ENCODE results near the gene VKORC1L1. TPM values are rescaled to one million over a fixed set of nuclear protein-coding genes. Genes with fewer than 3 reads are reported as not detected.
"Not testable (repeated sequence)": the region's sequence is repeated elsewhere in the genome, so short reads cannot be mapped to it uniquely, and the experiment has no call there.

Gene VKORC1L1
- total RNA-seq, 4 donors from 2014 or later = 16.0 to 25.8 (median 22.2) TPM

GRCh38 chr7:65962033-65962432 lies 89.2 kb downstream of the VKORC1L1 start:
- no peak overlapping the region for H3K4me3 ChIP-seq
- 70 to 87% methylated on average over 2 to 6 of the region's 6 CpGs for WGBS, 2 donors (ENCODE audit: low coverage in 1 of 2)
- no peaks in the 10 kb centered on the region for H3K4me1 ChIP-seq
- H3K36me3 ChIP-seq = peaks cover 0 to 64% (median 18%) of the 10 kb centered on the region in 4 donors
- in situ Hi-C loops (cut with MboI; ENCODE audit: low pct_ligation_motif_present in 1 of 4, low pct_unique_long_range_greater_than_20kb in 1 of 4, low sequenced_read_pairs in 3 of 4) = loop anchor here in 1 of 4 donors (25.0 kb wide), 1 partner anchor 225 kb away; no protein-coding TSS in a partner anchor
- no peak for DNase-seq
- no peaks in the 10 kb centered on the region for H3K9me3 ChIP-seq
- H3K27me3 ChIP-seq = no peaks in the 10 kb centered on the region
- intact Hi-C loops (cut with DNase I; ENCODE audit: low total_unique reads) = no loop called here
- no peak overlapping the region for H3K27ac ChIP-seq
- TF ChIP-seq EP300 (IDR thresholded peaks at IDR 0.05; ENCODE audit: low read depth) (no peak), POLR2AphosphoS5 (IDR thresholded peaks at IDR 0.05) (no peak), POLR2A (IDR thresholded peaks at IDR 0.05) (no peak), CTCF (IDR thresholded peaks at IDR 0.05) (no peak)

GRCh38 chr7:65964671-65965070 lies 91.8 kb downstream of the VKORC1L1 start:
- peaks cover 0 to 84% (median 30%) of the 10 kb centered on the region in 4 donors for H3K36me3 ChIP-seq
- H3K4me1 ChIP-seq; H3K9me3 ChIP-seq; DNase-seq; H3K27ac ChIP-seq; intact Hi-C loops (cut with DNase I; ENCODE audit: low total_unique reads); H3K4me3 ChIP-seq; H3K27me3 ChIP-seq: not testable (repeated sequence)
- WGBS, 2 donors (ENCODE audit: low coverage in 1 of 2) = 79 to 88% methylated on average over 2 to 3 of the region's 3 CpGs
- in situ Hi-C loops (cut with MboI; ENCODE audit: low pct_ligation_motif_present in 1 of 4, low pct_unique_long_range_greater_than_20kb in 1 of 4, low sequenced_read_pairs in 3 of 4) = loop anchor here in 1 of 4 donors (25.0 kb wide), 1 partner anchor 227 kb away; no protein-coding TSS in a partner anchor

GRCh38 chr7:65966146-65966545 lies 93.3 kb downstream of the VKORC1L1 start:
- H3K9me3 ChIP-seq = no peaks in the 10 kb centered on the region
- DNase-seq = no peak
- intact Hi-C loops (cut with DNase I; ENCODE audit: low total_unique reads) (no loop called here), in situ Hi-C loops (cut with MboI; ENCODE audit: low pct_ligation_motif_present in 1 of 4, low pct_unique_long_range_greater_than_20kb in 1 of 4, low sequenced_read_pairs in 3 of 4) (loop anchor here in 1 of 4 donors (25.0 kb wide), 1 partner anchor 229 kb away; no protein-coding TSS in a partner anchor)
- no peaks in the 10 kb centered on the region for H3K27me3 ChIP-seq
- H3K4me1 ChIP-seq = no peaks in the 10 kb centered on the region
- 90 to 97% methylated on average over 6 of the region's 6 CpGs for WGBS, 2 donors (ENCODE audit: low coverage in 1 of 2)
- H3K36me3 ChIP-seq = peaks cover 0 to 75% (median 37%) of the 10 kb centered on the region in 4 donors
- TF ChIP-seq POLR2AphosphoS5 (IDR thresholded peaks at IDR 0.05) (no peak), EP300 (IDR thresholded peaks at IDR 0.05; ENCODE audit: low read depth) (no peak), CTCF (IDR thresholded peaks at IDR 0.05) (no peak), POLR2A (IDR thresholded peaks at IDR 0.05) (no peak)
- no peak overlapping the region for H3K27ac ChIP-seq
- H3K4me3 ChIP-seq = no peak overlapping the region

GRCh38 chr7:65967361-65968155 lies 94.7 kb downstream of the VKORC1L1 start:
- DNase-seq = no peak
- intact Hi-C loops (cut with DNase I; ENCODE audit: low total_unique reads) = no loop called here
- H3K4me3 ChIP-seq = no peak overlapping the region
- H3K27me3 ChIP-seq = no peaks in the 10 kb centered on the region
- TF ChIP-seq POLR2AphosphoS5 (IDR thresholded peaks at IDR 0.05) = no peak
- TF ChIP-seq CTCF (IDR thresholded peaks at IDR 0.05) = no peak
- no peaks in the 10 kb centered on the region for H3K9me3 ChIP-seq
- H3K36me3 ChIP-seq = peaks cover 0 to 77% (median 36%) of the 10 kb centered on the region in 4 donors
- H3K4me1 ChIP-seq = no peaks in the 10 kb centered on the region
- no peak overlapping the region for H3K27ac ChIP-seq
- 96 to 100% methylated on average over 6 to 17 of the region's 17 CpGs for WGBS, 2 donors (ENCODE audit: low coverage in 1 of 2)
- in situ Hi-C loops (cut with MboI; ENCODE audit: low pct_ligation_motif_present in 1 of 4, low pct_unique_long_range_greater_than_20kb in 1 of 4, low sequenced_read_pairs in 3 of 4) = loop anchor here in 1 of 4 donors (25.0 kb wide), 1 partner anchor 230 kb away; no protein-coding TSS in a partner anchor
